Common myeloid progenitor, CD34-positive (primary cell): ENCODE data around the gene NFAT5.

ENCODE experiments used
- CTCF ChIA-PET: fragments of 350-600 bp; sonication (Branson Sonifier 250); formaldehyde crosslinking; loops from one replicate; lab custom pipeline; 2021; ENCODE audit warnings: antibody characterized with exemption; lab: Charles Lee
- POLR2A ChIA-PET: fragments of 350-600 bp; sonication (Branson Sonifier 250); formaldehyde crosslinking; loops from one replicate; lab custom pipeline; 2021; ENCODE audit warnings: antibody characterized with exemption; lab: Charles Lee
- DNase-seq, 3 donors: peaks; one replicate each; pipeline versions ENCODE4 v3.0.0 to v3.0.0-alpha.2; 2013
- H3K27ac ChIP-seq, 2 experiments: 1 replicate in 1 of 2; 2 replicates in 1 of 2; pipeline ENCODE4 v1.7.0; 2013; ENCODE audit warnings: inconsistent platforms in 2 of 2, low read length in 2 of 2, mild to moderate bottlenecking in 2 of 2, low read depth in 1 of 2, moderate library complexity in 1 of 2; ENCODE audit not compliant: severe bottlenecking in 2 of 2, insufficient read depth in 1 of 2, poor library complexity in 1 of 2
- H3K27me3 ChIP-seq, 5 experiments: replicated peaks in 2 of 5; 1 replicate in 3 of 5; 2 replicates in 2 of 5; pipeline versions ENCODE4 v1.6.1 to v1.7.0; 2013; ENCODE audit warnings: low read length in 4 of 5, mild to moderate bottlenecking in 2 of 5, moderate library complexity in 2 of 5, inconsistent platforms in 1 of 5; ENCODE audit not compliant: insufficient read depth in 5 of 5, control insufficient read depth in 4 of 5
- H3K36me3 ChIP-seq, 4 experiments: 1 replicate in 2 of 4; 2 replicates in 2 of 4; pipeline versions ENCODE4 v1.6.1 to v1.7.0; 2013; ENCODE audit warnings: low read length in 3 of 4, control low read depth in 1 of 4, mild to moderate bottlenecking in 1 of 4; ENCODE audit not compliant: control insufficient read depth in 4 of 4, insufficient read depth in 4 of 4
- H3K4me1 ChIP-seq, 4 experiments: 1 replicate in 3 of 4; 2 replicates in 1 of 4; pipeline versions ENCODE4 v1.6.1 to v1.7.1; 2013; ENCODE audit warnings: low read length in 3 of 4, mild to moderate bottlenecking in 3 of 4, control low read depth in 1 of 4, inconsistent platforms in 1 of 4, moderate library complexity in 1 of 4; ENCODE audit not compliant: control insufficient read depth in 4 of 4, insufficient read depth in 4 of 4; ENCODE audit errors: control extremely low read depth in 1 of 4
- H3K4me3 ChIP-seq, 7 experiments: 1 replicate in 4 of 7; 2 replicates in 3 of 7; pipeline versions ENCODE4 v1.5.1 to v1.7.0; 2013; ENCODE audit warnings: mild to moderate bottlenecking in 7 of 7, low read length in 6 of 7, moderate library complexity in 6 of 7, inconsistent platforms in 2 of 7, low read depth in 2 of 7, control low read depth in 1 of 7; ENCODE audit not compliant: insufficient read depth in 4 of 7, control insufficient read depth in 1 of 7; ENCODE audit errors: extremely low read depth in 1 of 7
- H3K9me3 ChIP-seq, 5 experiments: 1 replicate in 4 of 5; 2 replicates in 1 of 5; pipeline versions ENCODE4 v1.6.1 to v1.7.1; 2013; ENCODE audit warnings: low read length in 4 of 5, mild to moderate bottlenecking in 2 of 5, inconsistent platforms in 1 of 5, low read depth in 1 of 5, moderate library complexity in 1 of 5; ENCODE audit not compliant: control insufficient read depth in 4 of 5, insufficient read depth in 2 of 5; ENCODE audit errors: control extremely low read depth in 1 of 5
- WGBS: methylation state at CpG from one replicate; pipeline ENCODE4 v1.1.5; 2013; ENCODE audit not compliant: insufficient coverage; 5-methylcytosine and 5-hydroxymethylcytosine counted together

Gene NFAT5

DNA sequence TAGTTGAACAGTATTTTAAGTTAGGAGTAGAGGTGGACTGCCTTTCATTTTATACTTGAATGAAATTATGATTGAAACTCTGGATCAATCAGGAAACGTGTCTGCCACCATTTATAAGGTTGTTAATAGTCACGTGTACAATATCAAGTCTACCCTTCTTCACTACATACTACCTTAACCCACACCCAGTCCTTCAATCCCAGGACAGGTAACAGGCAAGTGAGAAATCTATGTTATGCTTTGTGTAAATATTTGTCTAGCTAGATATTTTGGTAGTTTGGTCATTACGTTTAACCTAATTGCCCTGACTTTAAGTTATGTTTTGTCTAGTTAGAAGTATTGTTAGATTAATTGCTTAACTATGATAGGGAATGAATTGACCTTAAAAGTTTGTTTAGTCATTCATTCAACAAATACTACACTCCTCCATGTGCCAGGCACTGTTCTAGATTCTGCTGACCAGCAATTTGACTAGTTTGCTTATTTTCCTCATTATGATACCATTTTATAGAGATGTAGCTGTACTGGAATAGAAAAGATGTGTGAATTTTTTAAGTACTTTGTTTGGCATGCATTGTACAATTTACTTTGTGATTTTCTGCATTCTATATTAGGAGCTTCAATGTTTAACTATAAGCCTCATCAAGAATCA, 88.6 kb downstream of the NFAT5 start:
- Histone ChIP-seq H3K27me3 (no peaks in the 10 kb centered on the region), H3K36me3 (peaks cover 10 to 57% (median 35%) of the 10 kb centered on the region in 4 experiments), H3K27ac (no peak overlapping the region), H3K9me3 (no peaks in the 10 kb centered on the region), H3K4me1 (no peaks in the 10 kb centered on the region), H3K4me3 (no peak overlapping the region)
- WGBS = no CpG with 5 or more reads among the region's 3 CpGs
- CTCF ChIA-PET = interaction anchor here (1.3 to 1.4 kb wide), 2 partner anchors 11 to 16 kb away, joined by 4 to 5 read pairs; no protein-coding TSS in a partner anchor
- POLR2A ChIA-PET = no interaction called here
- DNase-seq = no peak

DNA sequence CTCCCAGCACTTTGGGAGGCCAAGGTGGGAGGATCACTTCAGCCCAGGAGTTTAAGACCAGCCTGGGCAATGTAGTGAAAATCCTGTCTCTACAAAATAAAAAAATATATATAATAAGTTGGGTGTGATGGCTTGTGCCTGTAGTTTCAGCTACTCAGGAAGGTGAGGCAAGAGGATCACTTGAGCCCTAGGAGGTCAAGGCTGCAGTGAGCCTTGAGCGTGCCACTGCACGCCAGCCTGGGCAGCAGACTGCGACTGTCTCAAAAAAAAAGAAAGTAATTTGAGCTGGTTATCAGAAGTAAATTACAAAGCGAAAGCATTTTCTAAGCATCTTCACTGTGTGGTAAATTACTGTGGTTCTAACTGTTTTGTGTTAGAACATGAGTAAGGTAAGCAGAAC, 94.4 kb downstream of the NFAT5 start:
- no peaks in the 10 kb centered on the region for H3K9me3 ChIP-seq
- WGBS = 97% methylated on average over 4 of the region's 4 CpGs
- H3K4me1 ChIP-seq = no peaks in the 10 kb centered on the region
- ChIA-PET CTCF (interaction anchor here (1.1 kb wide), 1 partner anchor 83 kb away, joined by 3 read pairs; no protein-coding TSS in a partner anchor), POLR2A (interaction anchor here (0.5 kb wide), 1 partner anchor 275 kb away, joined by 3 read pairs; the partner anchor contains the start of gene TERF2)
- H3K36me3 ChIP-seq = peaks cover 2 to 48% (median 30%) of the 10 kb centered on the region in 4 experiments
- H3K27me3 ChIP-seq = no peaks in the 10 kb centered on the region
- DNase-seq = no peak
- H3K27ac ChIP-seq = no peak overlapping the region
- H3K4me3 ChIP-seq = no peak overlapping the region

- Histone ChIP-seq H3K4me3 (no peak overlapping the region), H3K9me3 (no peaks in the 10 kb centered on the region), H3K4me1 (no peaks in the 10 kb centered on the region), H3K27ac (no peak overlapping the region), H3K27me3 (no peaks in the 10 kb centered on the region), H3K36me3 (peaks cover 0 to 33% (median 23%) of the 10 kb centered on the region in 4 experiments)
- CTCF ChIA-PET = interaction anchor here (1.0 to 1.2 kb wide), 2 partner anchors 9 to 11 kb away, joined by 3 to 4 read pairs; no protein-coding TSS in a partner anchor
- 100% methylated on average over 1 of the region's 1 CpG for WGBS
- POLR2A ChIA-PET = no interaction called here
- DNase-seq = no peak
Measured at GRCh38 chr16:69662901-69663300, 97.1 kb downstream of the NFAT5 start.

DNA sequence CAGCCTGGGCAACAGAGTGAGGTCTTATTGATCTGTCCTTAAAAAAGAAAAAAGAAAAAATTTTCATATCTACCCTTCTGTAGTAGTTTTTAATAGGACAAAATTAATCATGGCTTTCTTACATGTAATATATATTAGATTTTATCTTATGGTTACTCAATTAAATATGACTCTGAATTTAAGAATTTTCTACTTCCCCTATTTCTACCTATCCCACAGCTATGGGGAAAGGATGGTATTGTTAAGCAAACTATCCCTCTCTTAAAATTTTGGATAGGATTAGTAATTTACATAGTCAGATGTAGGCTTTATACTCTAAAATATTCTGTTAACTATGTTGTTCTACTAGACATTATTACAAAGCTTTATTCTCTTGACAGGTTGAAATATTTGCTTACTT, 98.1 kb downstream of the NFAT5 start:
- no peaks in the 10 kb centered on the region for H3K4me1 ChIP-seq

GRCh38 chr16:69669577-69669976, 103.8 kb downstream of the NFAT5 start:
- no peak overlapping the region for H3K27ac ChIP-seq
- no CpG with 5 or more reads among the region's 1 CpG for WGBS
- H3K27me3 ChIP-seq = no peaks in the 10 kb centered on the region
- no peaks in the 10 kb centered on the region for H3K9me3 ChIP-seq
- ChIA-PET POLR2A (no interaction called here), CTCF (interaction anchor here (0.7 to 1.3 kb wide), 3 partner anchors 15 to 20 kb away, joined by 3 to 5 read pairs (median 3); no protein-coding TSS in a partner anchor)
- no peak for DNase-seq
- no peak overlapping the region for H3K4me3 ChIP-seq
- H3K4me1 ChIP-seq = no peaks in the 10 kb centered on the region
- H3K36me3 ChIP-seq = peaks cover 15 to 33% (median 18%) of the 10 kb centered on the region in 4 experiments

More for the DNA sequence above, 98.1 kb downstream of the NFAT5 start:
- Histone ChIP-seq H3K36me3 (peaks cover 3 to 30% (median 18%) of the 10 kb centered on the region in 4 experiments), H3K27me3 (no peaks in the 10 kb centered on the region), H3K4me3 (no peak overlapping the region), H3K9me3 (no peaks in the 10 kb centered on the region), H3K27ac (no peak overlapping the region)
- POLR2A ChIA-PET = interaction anchor here (0.7 kb wide), 1 partner anchor 280 kb away, joined by 3 read pairs; no protein-coding TSS in a partner anchor
- peak in 1 of 3 donors; percentile 9 for DNase-seq
- CTCF ChIA-PET = interaction anchor here (1.2 kb wide), 1 partner anchor 8 kb away, joined by 3 read pairs; no protein-coding TSS in a partner anchor

GRCh38 chr16:69672315-69672997, 106.7 kb downstream of the NFAT5 start:
- H3K4me3 ChIP-seq = no peak overlapping the region
- no peak overlapping the region for H3K27ac ChIP-seq
- H3K36me3 ChIP-seq = peaks cover 20 to 54% (median 26%) of the 10 kb centered on the region in 4 experiments
- no peaks in the 10 kb centered on the region for H3K4me1 ChIP-seq
- H3K27me3 ChIP-seq = no peaks in the 10 kb centered on the region
- DNase-seq = no peak
- ChIA-PET CTCF (interaction anchor here (0.6 kb wide), 1 partner anchor 260 kb away, joined by 3 read pairs; no protein-coding TSS in a partner anchor), POLR2A (no interaction called here)
- no CpG with 5 or more reads among the region's 2 CpGs for WGBS
- no peaks in the 10 kb centered on the region for H3K9me3 ChIP-seq
